NT2/D1 (cell line): ENCODE measurements around the gene PKN3.

Source experiments
- SUZ12 ChIP-seq: IDR thresholded peaks from 2 replicates; pipeline ENCODE4 v1.6.1; 2011; ENCODE audit not compliant: insufficient read length, insufficient read depth; ENCODE audit errors: extremely low read depth
- YY1 ChIP-seq: IDR thresholded peaks from 2 replicates; pipeline ENCODE4 v1.6.1; 2011; ENCODE audit not compliant: insufficient read length, insufficient read depth

- TF ChIP-seq YY1 (no peak), SUZ12 (no peak)
Measured at GRCh38 chr9:128694344-128694743, 8.0 kb upstream of the PKN3 start.
